CD4-positive, alpha-beta T cell treated with Interleukin-1 beta for 1 hour (primary cell): Measurements from ENCODE around the gene CELF4.

Source experiments
- DNase-seq, 2 donors: peaks; one replicate each; pipeline ENCODE4 v3.0.0-alpha.2; 2020 to 2022

CELF4 gene

DNA sequence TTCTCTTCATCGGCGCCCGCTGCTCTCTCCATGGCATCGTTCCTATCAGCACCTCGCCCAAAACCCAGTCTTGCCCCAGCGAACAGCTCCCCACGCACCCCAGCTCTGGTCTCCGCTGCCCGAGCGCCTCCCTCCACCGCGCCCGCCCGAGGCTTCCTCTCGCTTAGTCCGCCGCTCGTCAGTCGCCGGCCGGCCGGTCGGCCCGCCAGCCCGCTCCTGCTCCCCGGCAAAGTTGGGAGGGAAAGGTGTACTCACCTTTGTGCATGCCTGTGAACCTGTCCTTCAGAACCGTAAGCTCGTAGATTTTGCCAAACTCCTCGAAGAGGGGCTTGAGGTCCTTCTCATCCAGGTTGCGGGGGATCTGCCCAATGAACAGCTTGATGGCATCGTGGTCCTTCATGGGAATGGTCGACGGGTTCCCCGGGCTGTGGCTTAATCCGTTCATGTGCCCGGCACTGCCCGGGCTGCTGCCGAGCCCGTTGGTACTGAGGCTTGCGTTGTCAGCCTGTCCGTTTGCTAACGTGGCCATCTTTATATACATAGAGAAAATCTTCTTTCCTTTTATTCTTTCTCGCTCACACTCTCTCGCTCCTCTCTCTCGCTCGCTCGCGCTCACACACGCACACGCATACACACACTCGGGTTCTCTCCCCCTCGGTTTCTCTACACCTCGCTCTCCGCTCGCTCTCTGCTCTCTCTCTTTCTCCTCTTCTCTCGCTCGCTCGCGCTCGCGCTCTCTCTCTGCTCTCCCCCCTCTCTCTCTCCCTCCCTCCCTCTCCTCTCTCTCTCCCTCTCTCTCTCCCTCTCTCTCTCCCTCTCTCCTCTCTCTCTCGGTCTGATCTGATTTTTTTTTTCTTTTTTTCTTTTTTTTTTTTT lies at the start of gene CELF4:
Gene CELF4, minus strand, starts transcription at position 698 of the 876 bp plus-strand sequence.
- no peak for DNase-seq

DNA sequence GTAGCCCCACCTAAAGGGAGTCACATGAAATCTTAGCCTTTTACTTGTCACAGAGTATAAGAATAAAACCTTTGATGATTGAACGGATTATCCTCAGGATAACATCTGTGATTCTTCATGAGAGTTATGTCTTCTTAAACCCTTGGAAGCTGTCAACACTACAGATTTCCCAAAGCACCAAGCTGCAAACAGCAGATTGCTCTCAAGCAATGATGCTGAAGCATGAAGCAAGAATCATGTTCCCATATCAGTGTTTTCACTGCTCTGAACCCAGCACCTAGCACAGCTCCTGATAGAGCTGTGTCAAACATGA lies 47.6 kb upstream of the CELF4 start:
- DNase-seq = no peak

DNA sequence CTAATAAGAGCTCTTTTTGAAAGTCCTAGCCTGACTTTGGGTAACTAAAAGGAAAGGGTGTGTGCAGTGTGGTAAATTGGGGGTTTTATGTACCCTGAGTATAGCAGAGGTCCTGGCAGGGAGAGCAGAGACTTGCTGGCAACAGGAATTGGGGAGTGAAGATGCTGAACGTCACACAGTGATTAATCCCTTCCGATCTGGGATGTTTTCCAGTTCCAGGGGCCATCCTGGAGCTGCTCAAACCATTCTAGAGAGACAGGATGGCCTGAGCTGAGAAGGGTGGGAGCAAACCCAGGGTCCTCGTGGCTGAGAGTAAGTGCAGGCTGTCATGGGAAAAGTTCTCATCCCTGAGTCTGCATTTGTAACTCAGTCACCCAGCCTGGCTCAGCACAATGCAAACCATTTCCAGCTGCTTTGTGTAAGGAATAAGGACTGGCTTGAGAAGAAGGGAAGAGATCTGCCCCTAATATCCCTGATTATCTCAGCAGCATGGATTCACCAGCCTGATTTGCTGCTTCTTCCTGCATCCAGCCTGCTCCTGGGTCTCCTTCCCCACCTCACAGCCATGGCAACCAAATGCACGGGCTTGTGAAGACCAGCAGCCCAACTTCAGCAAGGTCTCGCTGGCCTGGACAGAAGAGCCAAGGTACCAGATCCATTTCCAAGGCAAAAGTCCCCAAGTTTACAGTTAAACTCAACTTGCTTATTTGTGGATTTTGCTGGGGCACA lies 47.1 kb upstream of the CELF4 start:
- DNase-seq = no peak

DNA sequence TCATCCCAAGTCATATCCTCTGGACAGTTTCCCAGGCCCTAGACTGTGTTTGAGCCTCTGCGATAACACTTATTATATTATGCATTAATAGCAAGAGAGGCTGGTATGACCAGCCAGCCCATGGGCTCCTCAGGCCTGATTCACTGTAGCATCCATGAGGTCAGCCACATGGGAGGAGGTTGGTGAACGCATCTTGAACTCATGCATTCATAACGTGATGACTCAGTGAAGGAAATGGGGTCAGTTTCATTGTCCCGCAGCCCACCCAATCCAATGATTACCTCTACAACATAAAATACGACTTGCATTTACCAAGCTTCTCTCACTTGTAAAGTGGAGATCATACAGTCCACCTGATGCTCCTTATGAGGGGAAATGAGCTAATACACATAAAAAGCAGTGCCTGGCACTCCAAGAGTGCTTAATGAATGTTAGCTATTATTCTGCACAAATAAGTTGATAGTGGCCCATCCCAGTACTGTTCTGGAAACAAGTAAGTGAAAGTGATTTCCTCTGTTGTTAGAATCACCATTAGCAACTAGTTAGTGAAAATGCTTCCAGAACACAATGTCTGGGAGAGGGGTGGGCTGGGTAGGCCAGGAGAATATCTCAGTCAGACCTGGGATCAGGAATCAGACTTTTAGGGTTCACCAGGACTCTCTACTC lies 46.1 kb upstream of the CELF4 start:
- no peak for DNase-seq

DNA sequence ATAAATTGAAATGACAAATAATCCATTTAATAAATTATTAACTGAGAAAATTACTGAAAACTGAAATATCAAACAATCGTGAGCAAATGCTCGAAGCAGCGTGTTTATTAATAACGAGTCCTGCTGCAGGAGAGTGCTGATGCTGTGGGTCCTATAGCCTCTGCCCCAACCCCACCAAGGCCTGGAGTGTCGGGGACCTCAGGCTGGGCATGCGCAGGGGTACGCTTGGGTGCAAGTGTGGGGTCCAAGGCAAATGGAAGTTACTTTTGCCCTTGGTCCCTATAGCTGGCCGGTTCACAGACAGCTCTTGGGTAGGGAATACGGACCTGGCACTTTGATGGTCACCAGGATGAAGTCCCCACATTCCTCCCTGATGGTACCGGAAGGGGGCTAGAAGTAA lies 43.3 kb upstream of the CELF4 start:
- no peak for DNase-seq

DNA sequence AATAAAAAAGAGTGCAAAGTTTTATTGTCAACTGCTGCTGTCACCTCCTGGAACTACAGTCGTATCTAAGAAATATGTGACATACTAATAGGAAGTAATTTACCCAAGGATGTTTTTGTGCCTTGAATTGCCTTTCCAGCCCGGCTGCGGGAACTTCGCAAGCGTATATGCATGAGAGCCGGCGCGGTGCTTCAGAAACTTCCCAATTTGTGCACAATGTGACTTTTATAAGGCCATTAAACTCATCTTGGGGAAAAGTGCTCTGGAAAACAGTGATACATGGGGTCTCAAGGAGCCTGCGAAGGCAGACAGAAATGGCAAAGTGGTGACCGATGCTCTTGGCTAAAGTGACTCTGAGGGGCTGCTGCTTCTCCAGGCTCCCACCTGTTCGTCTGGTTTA lies 41.7 kb upstream of the CELF4 start:
- DNase-seq = no peak

DNA sequence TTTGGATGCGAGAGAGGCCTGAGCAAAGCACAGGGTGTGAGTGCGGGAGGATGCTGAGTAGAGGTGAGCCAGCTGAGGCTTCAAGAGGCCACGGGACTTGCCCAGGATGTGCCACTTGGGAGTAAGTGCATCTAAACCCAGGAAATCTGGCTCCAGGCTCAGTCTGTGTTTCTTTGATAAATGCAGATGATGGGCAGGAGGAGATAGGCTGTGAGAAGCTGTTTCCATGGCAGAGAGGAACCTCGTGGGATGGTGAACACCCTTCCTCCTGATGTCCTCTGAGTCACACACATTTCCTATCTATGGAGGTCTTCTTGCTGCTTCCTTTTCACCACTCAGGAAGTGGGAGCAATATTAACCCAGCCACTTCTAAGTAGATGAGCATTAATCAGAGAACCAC lies 38.4 kb upstream of the CELF4 start:
- DNase-seq = no peak

DNA sequence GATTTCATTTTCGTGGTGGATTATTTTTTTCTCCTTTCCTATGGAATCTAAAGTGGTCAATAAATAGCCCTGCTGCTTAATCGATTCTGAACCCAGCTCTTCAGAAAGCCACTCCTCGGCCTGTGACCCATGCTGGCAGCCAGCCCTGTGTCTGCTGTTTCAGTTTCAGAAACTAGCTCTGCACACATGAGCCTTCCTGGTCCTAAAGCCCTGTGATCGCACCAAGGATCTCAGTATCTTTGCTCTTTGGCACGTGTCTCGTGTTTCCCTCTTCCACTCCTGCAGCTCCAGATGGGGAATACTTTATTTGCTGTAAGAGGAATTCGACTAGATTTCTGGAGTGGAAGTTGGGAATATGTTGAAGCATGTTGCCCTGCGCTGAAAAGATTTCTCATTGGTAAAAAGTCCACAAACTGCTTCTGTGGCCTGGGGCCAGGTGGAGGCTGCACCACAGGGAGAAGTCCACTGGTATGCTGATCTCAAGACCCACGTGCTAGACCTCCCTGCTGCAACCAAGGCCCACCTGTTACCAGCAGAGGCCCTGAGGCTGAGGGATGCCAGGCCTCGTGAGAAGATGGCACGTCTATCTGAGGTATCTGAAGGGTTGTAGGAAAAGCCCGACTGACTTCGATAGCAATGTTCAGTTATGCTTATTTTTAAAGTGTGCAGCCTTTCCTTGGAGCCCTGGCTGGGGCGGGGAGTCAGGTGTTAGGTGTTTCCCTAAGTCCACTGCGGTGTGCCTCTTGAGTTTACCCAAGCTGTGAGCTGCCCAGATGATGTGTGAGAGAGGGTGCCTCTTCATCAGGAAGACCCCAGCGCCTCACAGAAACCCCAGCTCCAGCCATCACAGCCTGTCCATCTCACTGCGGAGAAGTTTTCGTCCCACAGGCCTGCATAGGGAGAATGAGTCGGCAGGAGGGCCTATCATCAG lies 33.6 kb upstream of the CELF4 start:
- DNase-seq = no peak

DNA sequence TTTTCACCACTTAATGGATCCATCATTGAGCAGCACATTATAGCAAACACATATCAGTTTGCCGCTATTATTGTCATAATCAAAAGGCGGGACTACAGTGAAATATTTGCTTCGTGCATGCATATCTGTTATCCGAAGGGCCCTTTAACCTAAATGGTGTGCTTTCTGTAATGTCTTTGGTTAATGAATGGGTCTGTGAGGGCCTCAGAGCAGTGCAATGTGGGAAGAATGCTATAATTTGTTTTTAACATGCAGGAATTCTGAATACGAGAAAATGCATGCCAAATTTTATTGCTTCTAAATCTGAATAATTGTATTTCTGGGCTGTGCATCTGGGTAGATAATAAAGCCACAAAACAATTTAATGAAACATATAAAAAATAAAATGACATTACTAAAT lies 32.8 kb upstream of the CELF4 start:
- DNase-seq = no peak

DNA sequence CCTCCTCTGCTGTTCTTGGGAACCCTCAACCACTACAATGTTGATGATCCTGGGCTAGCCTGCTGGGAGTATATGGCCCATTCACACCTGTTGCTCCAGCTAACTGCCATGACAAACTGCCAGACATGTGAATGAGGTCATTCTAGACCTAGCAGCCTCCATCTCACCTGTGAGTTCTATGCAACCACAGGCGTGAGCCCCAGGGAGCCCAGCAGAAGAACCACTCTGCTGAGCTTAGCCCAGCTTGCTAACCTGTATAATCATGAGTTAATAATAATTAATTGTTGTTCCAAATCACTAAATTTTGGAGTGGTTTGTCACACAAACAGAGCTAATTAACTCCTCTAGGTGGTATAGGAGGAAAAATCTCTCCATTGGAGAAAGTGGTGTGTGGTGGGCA lies 24.7 kb upstream of the CELF4 start:
- DNase-seq = no peak

DNA sequence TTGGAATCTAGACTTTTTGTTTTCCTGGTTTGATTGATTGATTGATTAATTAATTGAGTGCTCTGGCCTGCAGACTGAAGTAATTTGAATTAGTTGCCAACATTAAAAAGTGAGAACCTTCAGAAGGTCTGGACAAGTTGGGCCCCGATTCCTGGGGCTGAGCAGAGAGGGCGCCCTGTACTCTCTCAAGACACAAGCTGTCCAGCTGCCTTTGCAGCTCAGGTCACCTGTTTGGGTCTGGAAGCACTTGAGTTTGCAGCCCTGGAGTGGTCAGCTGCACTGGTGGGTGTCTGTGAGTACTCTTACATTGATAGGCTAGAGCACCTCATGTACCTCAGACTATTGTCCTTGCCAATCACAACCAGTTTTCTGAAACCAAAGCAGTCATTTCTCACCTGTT lies 22.7 kb upstream of the CELF4 start:
- no peak for DNase-seq

DNA sequence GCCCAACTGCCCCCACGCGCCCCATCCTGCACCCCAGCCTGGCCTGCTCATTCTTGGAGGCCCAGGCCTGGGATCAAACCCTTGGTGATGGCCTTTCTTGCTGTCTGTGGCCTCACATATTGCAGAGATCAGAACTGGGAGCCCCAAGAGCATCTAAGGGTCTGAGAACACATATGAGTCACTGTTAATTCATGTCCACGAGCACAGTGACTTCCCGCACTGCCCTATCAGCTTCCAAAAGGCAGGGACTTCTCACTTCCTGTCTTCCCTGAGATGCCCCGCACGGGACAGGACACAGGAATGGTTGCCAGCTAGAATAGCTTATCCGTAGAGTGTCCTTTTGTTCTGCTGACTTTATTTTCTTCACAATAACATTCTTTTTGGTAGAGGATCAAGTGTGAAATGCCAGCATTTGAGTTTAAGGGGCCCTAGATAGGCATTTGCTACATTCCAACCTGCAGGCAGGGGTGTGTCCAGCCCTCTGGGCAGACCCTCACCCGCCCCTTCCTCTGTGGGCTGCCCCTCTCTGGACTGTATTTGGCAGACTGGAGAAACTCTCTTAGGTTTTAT lies 21.1 kb upstream of the CELF4 start:
- no peak for DNase-seq

DNA sequence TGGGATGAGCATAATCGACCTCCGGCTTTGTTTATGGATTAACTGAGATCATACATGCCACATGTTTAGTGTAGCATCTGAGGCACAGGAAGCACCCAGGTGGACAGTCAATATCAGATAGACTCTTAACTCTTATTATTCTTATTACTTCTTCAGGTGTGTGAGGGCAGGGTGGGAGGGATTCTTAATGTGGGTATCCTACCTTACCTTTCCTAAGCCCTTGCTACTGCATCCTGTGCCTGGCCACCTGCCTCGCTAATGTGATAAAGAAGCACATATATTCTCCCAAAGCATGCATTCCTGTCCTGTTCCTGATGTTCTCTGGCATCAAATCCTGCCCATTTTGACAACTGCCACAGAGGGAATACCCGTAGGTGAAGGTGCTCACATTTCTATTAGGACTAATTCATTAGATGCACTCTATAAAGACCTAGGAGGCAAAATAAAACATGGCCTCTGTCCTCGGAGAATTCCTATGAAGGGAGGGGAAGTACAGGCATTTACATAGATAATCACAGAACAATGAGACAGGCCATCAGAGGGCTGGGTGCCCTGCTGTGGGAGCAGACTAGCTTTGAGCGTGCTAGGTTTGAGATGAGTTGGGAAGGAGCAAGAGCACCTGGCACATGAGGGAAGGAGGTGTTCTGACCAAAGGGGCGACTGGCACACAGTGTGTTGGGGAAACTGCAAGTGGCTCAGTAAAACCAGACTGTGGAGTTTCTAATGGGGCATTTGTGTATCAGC lies 19.5 kb upstream of the CELF4 start:
- no peak for DNase-seq

DNA sequence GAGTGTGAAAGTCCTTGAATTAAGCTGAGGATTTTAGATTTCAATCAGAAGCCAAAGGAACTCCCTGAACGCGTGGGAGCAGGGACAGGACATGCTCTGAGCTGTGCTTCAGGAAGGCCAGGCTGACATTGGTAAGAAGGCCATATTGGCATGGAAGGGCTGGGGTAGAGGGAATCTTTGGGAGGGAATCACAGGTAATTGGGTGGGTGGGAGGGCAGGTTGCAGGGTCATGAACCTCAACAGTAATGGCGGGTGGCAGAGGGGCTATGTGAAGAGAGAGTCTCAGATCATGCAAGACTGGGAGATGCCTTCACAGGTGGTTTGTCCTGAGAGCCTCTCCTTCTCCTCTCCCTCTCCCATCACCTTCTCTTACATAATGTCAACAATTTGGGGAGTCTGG lies 18.6 kb upstream of the CELF4 start:
- DNase-seq = no peak

DNA sequence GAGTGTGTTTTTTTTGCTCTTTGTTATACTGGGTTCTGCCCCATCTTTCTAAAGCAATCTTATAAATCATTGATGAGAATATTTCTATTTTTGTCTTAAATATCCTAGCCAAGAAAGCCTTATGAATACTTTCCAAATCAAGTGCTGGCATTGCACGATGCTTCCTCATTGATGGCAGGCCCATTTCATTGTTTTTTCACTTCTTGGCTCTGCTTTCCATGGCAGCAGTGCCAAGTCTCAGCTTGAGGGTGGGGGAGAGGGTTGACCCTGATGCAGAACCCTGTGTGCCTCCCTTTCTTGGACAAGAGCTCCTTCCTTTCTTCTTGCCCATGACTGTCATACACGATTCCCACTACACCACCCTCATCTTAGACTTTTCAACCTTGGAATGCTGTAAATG lies 16.7 kb upstream of the CELF4 start:
- no peak for DNase-seq

DNA sequence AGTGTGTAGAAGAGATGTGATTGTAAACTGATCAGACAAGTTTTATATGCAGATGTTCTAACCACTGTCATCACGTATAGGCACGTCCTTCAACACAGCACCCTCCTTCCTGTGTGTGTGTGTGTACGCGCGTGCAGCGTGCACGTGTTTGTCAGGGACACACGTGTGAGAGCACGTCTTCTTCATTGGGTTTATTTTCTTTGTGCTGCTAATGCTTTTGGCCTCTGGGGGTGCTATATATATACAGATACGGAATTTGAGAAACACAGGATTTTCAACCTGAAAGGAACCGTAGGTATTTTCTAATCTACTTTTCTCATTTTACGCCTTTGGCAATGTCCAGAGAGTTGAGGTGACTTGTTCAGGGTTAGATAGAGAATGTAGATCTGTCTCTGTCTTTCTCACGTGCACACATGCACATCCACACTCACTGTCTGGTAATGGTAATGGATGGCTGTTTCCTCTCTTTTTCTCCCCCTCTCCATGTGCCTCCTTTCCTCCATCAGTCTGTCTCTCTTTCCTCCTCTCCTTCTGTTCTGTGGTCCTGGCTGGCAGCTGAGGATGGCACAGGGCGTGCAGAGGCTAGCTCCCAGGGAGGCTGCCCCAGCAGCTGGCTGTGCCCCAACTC lies 13.4 kb upstream of the CELF4 start:
- no peak for DNase-seq

DNA sequence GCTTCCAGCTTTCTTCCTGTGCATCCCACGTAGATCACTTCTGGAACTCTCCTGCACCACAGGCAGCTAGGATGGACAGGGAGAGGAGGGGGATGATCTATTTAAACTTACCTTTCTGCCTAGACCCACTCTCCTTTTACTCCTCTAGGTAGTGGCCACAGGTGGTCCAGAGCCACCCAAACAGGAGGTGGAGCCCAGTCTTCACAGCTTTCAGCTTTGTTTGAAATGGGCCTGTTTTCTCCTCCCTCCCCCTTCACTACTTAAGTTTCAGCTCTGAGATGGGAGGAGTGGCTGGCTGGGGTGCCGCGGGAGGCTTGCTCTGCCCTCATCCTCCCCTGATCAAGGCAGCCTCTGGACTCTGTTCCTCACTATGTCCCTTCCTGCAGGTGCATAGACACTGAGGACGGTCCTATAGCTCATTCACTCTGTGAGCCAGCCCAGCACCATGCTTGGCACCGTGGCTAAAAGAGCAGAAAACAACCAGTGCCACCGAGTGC lies 12.6 kb upstream of the CELF4 start:
- DNase-seq = no peak

DNA sequence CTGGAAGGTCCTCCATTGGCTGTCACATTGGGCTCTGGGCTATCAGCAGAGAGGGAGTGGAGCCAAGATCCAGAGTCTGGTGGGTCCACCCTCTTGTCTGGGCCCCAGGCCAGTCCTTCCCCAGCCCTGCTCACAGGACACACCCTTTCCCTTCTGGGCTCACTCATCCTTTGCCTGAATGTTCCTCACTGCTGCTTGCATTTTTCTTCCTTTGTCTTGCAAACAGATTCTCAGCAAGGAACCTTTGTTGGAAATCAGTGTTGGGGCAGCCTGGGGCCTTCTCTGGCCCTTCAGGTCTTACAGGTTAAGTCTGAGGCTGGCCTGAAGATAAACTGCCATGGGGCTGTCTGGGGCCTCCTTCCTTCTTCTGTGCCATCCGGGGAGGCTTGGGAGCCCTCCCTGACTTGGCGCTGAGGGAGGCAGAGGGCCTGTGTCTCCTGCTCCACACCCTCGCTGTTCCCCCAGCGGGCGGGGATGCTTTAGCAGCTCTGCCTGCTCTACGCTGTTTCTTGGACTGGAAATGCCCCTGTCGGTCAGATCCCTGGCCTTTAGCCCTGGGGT lies 11.5 kb upstream of the CELF4 start:
- DNase-seq = no peak

DNA sequence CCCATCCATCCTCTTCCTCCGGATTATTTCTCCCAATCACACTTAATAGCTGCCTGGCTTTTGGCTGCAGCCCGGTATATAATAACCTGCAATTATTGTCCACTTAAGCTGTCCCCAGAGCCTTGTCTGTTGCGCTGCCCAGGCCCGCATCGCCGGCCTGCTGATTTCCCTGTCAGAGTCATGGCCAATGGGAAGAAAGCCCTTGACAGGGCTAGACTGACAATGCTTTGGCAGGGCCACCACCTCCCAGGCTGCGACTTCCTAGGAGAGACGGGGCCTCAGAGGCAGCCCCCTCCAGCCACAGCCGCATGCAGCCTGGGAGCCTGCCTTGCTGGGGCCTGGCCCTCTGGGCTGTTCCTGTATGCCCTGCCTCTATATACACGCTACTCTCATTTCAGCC lies 10.0 kb upstream of the CELF4 start:
- no peak for DNase-seq

DNA sequence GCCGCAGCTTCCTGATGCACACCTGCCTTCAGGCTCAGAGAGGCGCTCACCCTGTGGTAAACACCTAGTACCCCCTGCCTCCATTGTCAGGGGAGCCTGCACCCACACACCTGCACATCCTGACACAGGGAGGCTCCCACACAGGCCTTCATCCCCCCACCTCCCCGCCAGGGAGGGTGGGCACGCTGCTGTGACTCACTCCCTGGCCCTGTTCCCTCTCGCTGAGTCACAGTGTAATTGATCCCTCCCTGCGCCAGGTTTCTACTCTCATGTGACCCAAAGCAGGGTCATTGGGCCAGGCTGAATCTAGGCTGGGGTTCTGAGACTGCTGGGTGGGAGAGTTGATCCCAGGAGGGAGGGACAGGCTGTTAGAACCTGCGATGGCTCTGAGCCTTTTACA lies 8.5 kb upstream of the CELF4 start:
- DNase-seq = no peak

DNA sequence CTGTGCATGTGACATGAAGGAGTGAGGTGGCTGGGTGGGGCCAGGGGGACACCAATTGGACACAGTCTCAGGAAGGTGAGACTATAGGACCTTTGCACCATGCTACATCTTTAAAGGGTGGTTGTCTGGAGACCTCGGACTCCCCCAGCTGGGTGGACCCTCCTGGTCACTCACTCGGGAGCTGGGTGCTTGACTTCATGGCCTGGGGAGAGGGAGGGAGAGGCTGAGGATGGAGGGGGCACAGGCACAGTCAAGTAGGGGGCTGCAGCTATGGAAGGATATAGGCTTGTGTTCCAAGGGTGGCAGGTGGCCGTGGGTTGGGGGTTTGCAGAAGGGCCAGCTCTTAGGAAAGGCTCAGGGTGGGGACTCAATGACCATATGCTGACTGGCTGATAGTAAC lies 7.1 kb upstream of the CELF4 start:
- DNase-seq = no peak
